DLD1 (cell line): ENCODE results near the gene RARA.

Experiments used
- in situ Hi-C: cut with HindIII; loops from 2 replicates; pipeline ENCODE4 v1.10.0; 2017; ENCODE audit warnings: low sequenced_read_pairs

Gene RARA

GRCh38 chr17:40325156-40326013, 16.4 kb downstream of the RARA start:
- in situ Hi-C loops: no loop called here

- in situ Hi-C loops: no loop called here
These were observed 17.2 kb downstream of the RARA start for GRCh38 chr17:40326014-40326831.

- in situ Hi-C loops: no loop called here
These were observed 17.8 kb downstream of the RARA start for GRCh38 chr17:40326832-40327199.

DNA sequence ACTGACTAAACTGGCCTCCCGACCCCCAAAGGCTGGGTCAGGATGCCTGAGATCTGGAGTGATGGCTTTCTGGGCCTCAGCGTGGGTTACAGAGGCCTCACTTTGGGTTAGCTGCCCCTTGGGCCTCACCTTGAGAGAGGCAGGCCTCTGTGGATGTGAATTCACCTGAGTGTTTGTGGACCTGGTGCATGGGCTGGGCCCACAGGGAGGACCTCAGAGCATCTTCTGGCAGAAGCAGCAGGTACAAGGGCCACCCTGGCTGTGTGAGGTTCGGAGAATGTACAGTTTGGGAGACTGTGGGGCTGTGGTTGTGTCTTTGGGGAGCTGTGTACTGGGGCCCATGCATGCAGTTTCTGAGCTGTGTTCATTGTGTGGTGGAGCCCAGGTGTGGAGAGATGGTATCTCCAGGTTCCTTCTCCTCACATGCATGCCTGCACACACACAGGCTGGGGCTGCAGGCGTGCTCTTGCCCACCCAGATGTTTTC, 18.3 kb downstream of the RARA start:
- in situ Hi-C loops: no loop called here

DNA sequence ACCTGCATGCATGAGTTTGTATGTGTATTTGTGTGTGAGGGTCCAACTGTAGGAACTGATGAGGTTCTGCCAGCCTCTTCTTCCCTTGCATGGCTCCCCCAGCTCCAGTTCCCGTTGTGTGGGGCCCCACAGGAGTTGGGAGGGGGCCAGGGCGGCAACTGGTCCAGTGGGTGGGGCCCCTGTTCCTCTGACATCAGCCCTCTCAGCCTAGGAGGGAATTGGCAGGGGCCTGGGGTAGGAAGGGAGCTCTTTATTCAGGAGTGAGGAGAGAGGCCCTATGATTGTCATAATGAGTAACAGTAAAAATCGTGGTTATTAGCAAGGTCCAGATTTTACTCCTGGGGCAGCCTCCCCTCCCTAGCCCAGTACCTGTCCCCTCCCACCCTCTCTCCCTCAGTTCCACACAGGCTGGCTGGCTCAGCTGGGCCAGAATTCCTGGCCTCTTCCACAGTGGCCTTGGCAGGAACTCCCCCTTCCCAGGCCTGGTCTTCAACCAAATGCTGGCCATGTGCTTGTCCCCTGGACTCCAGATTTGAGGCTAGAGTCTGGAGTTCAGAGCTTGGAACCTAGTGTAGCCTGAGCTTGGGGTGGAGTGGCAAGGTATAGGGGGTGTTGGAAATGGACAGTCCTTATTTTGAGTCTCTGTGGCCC, 18.9 kb downstream of the RARA start:
- in situ Hi-C loops: no loop called here

- in situ Hi-C loops: no loop called here
These were observed 19.4 kb downstream of the RARA start for GRCh38 chr17:40328386-40328766.

GRCh38 chr17:40329839-40330794, 21.1 kb downstream of the RARA start:
- in situ Hi-C loops: no loop called here

- in situ Hi-C loops: no loop called here
These were observed 22.0 kb downstream of the RARA start for GRCh38 chr17:40330850-40331470.

- in situ Hi-C loops: no loop called here
These were observed 23.0 kb downstream of the RARA start for GRCh38 chr17:40331743-40332641.

DNA sequence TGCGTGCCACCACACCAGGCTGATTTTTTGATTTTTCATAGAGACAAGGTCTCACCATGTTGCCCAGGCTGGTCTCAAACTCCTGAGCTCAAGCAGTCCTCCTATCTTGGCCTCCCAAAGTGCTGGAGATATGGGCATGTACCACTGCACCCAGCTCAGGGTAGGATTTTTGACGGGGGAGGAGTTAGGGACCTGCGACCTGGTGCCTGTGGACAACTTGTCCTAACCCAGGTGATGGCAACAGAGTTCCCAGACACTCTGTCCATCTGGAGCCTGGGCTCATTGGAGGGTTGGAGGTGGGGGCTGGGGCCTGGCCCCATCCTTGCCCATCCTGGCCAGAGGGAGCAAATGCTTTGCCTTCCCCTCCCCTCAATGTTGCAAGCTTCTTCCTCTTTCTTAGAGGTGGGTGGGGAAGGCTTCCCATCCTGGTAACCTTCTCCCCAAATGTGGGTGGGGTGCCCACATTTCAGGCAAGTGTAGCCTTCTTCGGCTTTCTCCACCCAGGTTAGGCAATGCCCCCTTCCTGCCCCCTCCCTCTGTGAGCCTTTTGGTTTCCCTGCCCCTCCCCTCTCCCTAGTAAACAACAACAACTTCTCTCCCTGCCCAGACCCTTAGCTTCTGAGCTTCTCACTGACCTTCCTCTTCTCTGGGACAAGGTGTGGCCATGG, 24.9 kb downstream of the RARA start:
- in situ Hi-C loops: no loop called here

DNA sequence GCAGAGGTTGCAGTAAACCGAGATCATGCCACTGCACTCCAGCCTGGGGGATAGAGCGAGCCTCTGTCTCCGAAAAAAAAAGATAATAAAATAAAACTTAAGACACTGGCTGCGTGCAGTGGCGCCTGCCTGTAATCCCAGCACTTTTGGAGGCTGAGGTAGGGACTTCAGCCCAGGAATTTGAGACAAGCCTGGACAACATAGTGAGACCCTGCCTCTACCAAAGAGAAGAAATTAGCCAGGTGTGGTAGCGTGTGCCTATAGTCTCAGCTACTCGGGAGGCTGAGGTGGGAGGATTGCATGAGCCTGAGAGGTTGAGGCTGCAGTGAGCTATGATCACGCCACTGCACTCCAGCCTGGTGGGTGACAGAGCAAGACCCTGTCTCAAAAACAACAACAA, 26.6 kb downstream of the RARA start:
- in situ Hi-C loops: no loop called here

DNA sequence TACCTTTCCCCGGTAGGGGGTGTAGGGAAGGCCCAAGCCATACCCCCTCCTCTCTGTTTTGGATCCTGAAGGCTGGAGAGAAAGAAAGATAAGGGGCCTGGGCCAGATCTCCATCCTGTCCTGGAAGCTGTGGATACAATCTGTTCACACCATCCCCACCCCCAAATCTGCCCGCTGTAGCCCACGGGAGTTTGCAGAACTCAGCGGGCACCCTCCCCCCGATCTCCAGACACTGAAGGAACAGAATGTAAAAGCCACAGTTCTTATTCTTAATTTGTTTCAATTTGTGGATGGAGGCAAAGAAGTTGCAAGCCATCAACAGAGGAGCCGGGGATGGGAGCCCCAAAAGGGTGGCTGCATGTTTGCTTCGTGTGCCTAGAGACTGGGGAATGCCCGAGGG, 28.4 kb downstream of the RARA start:
- in situ Hi-C loops: no loop called here

- in situ Hi-C loops: no loop called here
These were observed 29.1 kb downstream of the RARA start for GRCh38 chr17:40338058-40338457.

DNA sequence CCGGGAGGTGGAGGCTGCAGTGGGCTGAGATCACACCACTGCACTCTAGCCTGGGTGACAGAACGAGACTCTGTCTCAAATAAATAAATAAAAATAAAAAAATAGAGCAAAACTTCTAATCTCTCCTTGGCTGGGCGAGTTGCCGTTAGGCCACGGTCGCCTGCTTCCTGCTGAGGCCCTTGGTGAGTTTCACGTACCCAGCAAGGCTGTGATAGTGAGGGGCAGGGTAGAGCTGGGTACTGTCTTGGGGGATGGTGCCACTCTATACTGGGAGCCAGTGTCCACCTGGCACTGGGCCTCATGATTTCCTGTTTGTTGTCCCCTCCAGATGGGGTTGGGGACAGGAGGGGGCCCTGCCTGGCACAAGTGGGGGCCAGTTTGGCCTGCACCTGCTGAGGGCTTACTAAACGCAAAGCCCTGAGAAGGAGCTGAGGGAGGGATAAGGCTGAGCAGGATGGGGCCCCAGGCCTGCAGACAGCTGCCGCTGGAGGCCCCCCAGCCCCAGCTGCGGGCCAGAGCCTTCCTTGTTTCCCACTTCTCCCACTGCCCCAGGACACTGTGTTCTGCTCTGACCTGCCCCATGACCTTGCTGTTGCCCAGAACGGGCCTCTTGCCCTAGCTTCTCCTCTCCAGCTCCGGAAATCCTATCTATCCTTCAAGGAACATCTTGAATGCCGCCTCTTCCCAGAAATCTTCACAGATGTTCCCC, 30.1 kb downstream of the RARA start:
- in situ Hi-C loops: no loop called here

- in situ Hi-C loops: no loop called here
These were observed 31.3 kb downstream of the RARA start for GRCh38 chr17:40340327-40340726.

DNA sequence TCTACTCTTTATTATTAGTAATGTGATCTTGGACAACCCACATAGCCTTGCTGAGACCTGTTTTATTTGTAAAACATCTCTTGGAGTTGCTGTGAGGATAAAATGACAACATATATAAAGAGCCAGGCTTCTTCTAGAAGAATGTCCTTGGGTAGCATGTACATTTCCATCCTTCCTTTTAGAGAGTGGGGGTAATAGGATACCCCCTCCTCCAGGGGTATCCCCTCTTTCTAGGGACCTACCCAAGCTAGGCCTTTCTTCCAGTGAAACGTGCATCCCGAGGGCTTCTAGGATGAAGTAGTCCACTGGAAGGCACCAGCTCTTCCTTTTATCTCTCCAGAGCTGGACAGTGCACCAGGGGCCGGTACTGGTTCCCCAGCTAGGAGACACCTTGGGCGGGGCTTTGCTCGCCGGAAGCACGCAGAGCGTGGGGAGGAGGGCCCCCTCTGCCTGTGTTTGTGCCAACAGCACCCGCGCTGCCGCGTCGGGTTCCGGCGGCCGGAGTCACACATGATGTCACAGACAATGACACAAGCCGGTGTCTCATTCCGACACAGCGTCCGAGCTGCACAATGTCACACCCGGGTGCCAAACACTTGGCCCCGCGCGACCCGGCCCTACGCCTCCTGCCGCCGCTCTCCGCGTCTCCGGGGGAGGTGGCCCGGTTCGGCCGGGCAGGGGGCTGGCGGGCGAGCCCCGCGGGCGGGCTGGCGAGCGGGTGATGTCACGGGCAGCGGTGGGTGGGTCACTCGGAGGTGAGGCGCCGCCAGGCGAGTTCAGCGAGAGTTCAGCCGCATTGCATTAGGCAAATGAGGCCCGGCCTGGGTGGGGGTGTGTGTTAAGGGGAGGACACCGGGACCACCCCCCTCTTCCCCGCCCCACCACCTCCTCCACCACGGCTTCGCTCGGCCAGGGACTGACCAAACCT, 32.2 kb downstream of the RARA start:
- in situ Hi-C loops: no loop called here
